Measurements from ENCODE around the gene BUD31.

- TF ChIP-seq MAX (IDR thresholded peaks at IDR 0.05) (no peak), GABPA (IDR thresholded peaks at IDR 0.05 in 1 of 2, conservative IDR thresholded peaks at IDR 0.05 in 1 of 2) (no peak), CTCF (IDR thresholded peaks at IDR 0.05; ENCODE audit: low read depth, low read length, missing input control) (no peak), YY1 (IDR thresholded peaks at IDR 0.05) (no peak), JUND (IDR thresholded peaks at IDR 0.05) (no peak), REST (IDR thresholded peaks at IDR 0.05) (no peak), NR2F2 (IDR thresholded peaks at IDR 0.05) (no peak), RAD21 (IDR thresholded peaks at IDR 0.05) (no peak), ATF3 (IDR thresholded peaks at IDR 0.05) (no peak)
- TF ChIP-seq, protein P1, sequence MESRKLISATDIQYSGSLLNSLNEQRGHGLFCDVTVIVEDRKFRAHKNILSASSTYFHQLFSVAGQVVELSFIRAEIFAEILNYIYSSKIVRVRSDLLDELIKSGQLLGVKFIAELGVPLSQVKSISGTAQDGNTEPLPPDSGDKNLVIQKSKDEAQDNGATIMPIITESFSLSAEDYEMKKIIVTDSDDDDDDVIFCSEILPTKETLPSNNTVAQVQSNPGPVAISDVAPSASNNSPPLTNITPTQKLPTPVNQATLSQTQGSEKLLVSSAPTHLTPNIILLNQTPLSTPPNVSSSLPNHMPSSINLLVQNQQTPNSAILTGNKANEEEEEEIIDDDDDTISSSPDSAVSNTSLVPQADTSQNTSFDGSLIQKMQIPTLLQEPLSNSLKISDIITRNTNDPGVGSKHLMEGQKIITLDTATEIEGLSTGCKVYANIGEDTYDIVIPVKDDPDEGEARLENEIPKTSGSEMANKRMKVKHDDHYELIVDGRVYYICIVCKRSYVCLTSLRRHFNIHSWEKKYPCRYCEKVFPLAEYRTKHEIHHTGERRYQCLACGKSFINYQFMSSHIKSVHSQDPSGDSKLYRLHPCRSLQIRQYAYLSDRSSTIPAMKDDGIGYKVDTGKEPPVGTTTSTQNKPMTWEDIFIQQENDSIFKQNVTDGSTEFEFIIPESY (IDR thresholded peaks at IDR 0.05): no peak
These were observed 1.9 kb downstream of the BUD31 start for GRCh38 chr7:99410635-99411034.

All from liver (tissue), 3 donors.